OCI-LY1 (cell line): ENCODE results near the gene GNRH2.

Experiments
- EZH2 ChIP-seq: fragments of 200-600 bp; sonication (generic), shearing (Covaris generic); IDR thresholded peaks from 2 replicates; pipeline ENCODE4 v1.8.0; 2017; ENCODE audit warnings: borderline replicate concordance, mixed run types, mild to moderate bottlenecking, antibody characterized with exemption, low read length, moderate library complexity, mixed read lengths
- TF ChIP-seq, protein P1 (sequence below): fragments of 200-600 bp; sonication (generic), shearing (Covaris generic); IDR thresholded peaks from 2 replicates; pipeline ENCODE4 v1.5.1; 2017; ENCODE audit warnings: mild to moderate bottlenecking, antibody characterized with exemption, low read length, moderate library complexity, mixed read lengths

DNA sequence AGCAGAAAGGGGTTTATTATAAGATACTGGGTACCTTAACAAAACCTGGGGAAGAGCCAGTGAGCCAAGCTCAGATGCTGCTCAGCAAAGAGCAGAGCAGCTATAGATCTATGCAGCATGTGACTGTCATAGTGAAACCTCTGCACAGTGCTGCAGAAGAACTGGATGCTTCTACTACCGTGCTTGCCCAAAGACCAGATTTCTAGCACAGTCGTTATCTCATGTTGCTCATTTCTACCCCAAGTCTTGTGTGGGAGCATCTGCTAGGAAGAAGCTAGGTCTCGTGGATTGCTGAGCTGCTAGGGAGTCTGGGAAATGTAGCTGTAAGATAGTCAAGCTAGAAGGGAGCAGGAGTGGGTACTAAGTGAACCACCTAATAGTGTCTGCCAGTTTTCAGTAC lies 31.7 kb upstream of the GNRH2 start:
- TF ChIP-seq, protein P1, sequence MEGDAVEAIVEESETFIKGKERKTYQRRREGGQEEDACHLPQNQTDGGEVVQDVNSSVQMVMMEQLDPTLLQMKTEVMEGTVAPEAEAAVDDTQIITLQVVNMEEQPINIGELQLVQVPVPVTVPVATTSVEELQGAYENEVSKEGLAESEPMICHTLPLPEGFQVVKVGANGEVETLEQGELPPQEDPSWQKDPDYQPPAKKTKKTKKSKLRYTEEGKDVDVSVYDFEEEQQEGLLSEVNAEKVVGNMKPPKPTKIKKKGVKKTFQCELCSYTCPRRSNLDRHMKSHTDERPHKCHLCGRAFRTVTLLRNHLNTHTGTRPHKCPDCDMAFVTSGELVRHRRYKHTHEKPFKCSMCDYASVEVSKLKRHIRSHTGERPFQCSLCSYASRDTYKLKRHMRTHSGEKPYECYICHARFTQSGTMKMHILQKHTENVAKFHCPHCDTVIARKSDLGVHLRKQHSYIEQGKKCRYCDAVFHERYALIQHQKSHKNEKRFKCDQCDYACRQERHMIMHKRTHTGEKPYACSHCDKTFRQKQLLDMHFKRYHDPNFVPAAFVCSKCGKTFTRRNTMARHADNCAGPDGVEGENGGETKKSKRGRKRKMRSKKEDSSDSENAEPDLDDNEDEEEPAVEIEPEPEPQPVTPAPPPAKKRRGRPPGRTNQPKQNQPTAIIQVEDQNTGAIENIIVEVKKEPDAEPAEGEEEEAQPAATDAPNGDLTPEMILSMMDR: no peak
- no peak for TF ChIP-seq EZH2
